Cardiac ventricle fibroblast (primary cell): ENCODE measurements around the gene TMEM120A. TPM values are rescaled to one million over a fixed set of nuclear protein-coding genes. Genes with fewer than 3 reads are reported as not detected.

Experiments
- total RNA-seq: library from RNA; depleted of rRNA; stranded (reverse); fragments of >200 nt; gene quantifications from 2 replicates; pipeline ENCODE4 v1.2.3, GENCODE V29; 2015

Gene TMEM120A
- 9.8 and 15.7 TPM in 2 replicates for total RNA-seq

GRCh38 chr7:75994388-75995051 lies at the start of gene TMEM120A:
Gene TMEM120A, minus strand, starts transcription at chr7:75994595. Its CDS starts 25 bp downstream, at chr7:75994570.

Other genes starting within 250 kb of the TMEM120A start
- not detected in 2 replicates for gene CCL26, start 222.4 kb downstream of the TMEM120A start, total RNA-seq
- not detected in 2 replicates for gene CCL24, start 180.8 kb downstream of the TMEM120A start, total RNA-seq
- 24.1 and 26.7 TPM in 2 replicates for gene RHBDD2, start 115.6 kb downstream of the TMEM120A start, total RNA-seq
- gene POR, start 79.4 kb downstream of the TMEM120A start, total RNA-seq: 81.1 and 89.7 TPM in 2 replicates
- 28.0 and 30.2 TPM in 2 replicates for gene STYXL1, start 53.4 kb upstream of the TMEM120A start, total RNA-seq
- 70.6 and 77.2 TPM in 2 replicates for gene MDH2, start 53.5 kb upstream of the TMEM120A start, total RNA-seq
- gene SRRM3, start 207.3 kb upstream of the TMEM120A start, total RNA-seq: 6.8 and 7.9 TPM in 2 replicates